Measurements from ENCODE around the gene CREB5. TPM values are rescaled to one million over a fixed set of nuclear protein-coding genes. Genes with fewer than 3 reads are reported as not detected.

Gene CREB5
- total and polyA plus RNA-seq, 3 donors from 2014 or later, result 2.0 to 2.9 (median 2.9) TPM

DNA sequence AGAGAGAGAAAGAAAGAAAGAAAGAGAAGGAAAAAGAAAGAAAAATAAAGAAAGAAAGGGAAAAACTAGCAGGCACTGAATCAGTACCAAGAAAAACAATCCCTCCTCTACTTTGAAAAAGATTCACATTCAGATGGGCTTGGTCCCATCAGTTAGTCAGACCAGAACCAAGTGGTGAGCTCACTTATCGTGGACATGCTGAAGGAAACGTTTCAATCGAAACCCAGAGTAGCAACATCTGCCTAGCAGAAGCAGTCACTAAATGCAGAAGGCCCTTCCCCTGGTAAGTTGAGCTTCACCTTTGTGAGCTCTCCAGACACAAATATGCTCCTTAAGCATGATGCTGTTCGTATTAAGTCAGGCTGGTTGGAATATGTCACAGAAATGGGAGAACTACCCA is 378.1 kb downstream of the CREB5 start:
- WGBS, 2 donors, result 68 to 87% methylated on average over 4 of the region's 4 CpGs
- H3K27me3 ChIP-seq, result no peaks in the 10 kb centered on the region
- no peaks in the 10 kb centered on the region for H3K9me3 ChIP-seq
- DNase-seq, result no peak
- no peaks in the 10 kb centered on the region for H3K36me3 ChIP-seq (ENCODE audit: low read depth, missing control alignments)
- TF ChIP-seq POLR2A (IDR thresholded peaks at IDR 0.05) (no peak), CTCF (IDR thresholded peaks at IDR 0.05) (no peak)
- no peaks in the 10 kb centered on the region for H3K4me1 ChIP-seq
- intact Hi-C loops (cut with DNase I; ENCODE audit: low total_unique reads), result no loop called here
- no peak overlapping the region for H3K27ac ChIP-seq
- no peak overlapping the region for H3K4me3 ChIP-seq

GRCh38 chr7:28792858-28793257 is 380.5 kb downstream of the CREB5 start:
- no peaks in the 10 kb centered on the region for H3K27me3 ChIP-seq
- 73 to 85% methylated on average over 2 of the region's 2 CpGs for WGBS, 2 donors
- no peaks in the 10 kb centered on the region for H3K36me3 ChIP-seq (ENCODE audit: low read depth, missing control alignments)
- DNase-seq, result no peak
- no peak for TF ChIP-seq CTCF (IDR thresholded peaks at IDR 0.05)
- no peak for TF ChIP-seq POLR2A (IDR thresholded peaks at IDR 0.05)
- H3K9me3 ChIP-seq, result no peaks in the 10 kb centered on the region
- intact Hi-C loops (cut with DNase I; ENCODE audit: low total_unique reads), result no loop called here
- H3K4me3 ChIP-seq, result no peak overlapping the region
- H3K4me1 ChIP-seq, result no peaks in the 10 kb centered on the region
- no peak overlapping the region for H3K27ac ChIP-seq

- no peaks in the 10 kb centered on the region for H3K4me1 ChIP-seq
- intact Hi-C loops (cut with DNase I; ENCODE audit: low total_unique reads), result no loop called here
- no peaks in the 10 kb centered on the region for H3K27me3 ChIP-seq
- H3K9me3 ChIP-seq, result no peaks in the 10 kb centered on the region
- no peak overlapping the region for H3K4me3 ChIP-seq
- no peaks in the 10 kb centered on the region for H3K36me3 ChIP-seq (ENCODE audit: low read depth, missing control alignments)
- TF ChIP-seq POLR2A (IDR thresholded peaks at IDR 0.05) (no peak), CTCF (IDR thresholded peaks at IDR 0.05) (no peak)
- H3K27ac ChIP-seq, result no peak overlapping the region
- DNase-seq, result no peak
- WGBS, 2 donors, result 88 to 91% methylated on average over 9 of the region's 9 CpGs
Observed at GRCh38 chr7:28793381-28794085, 381.2 kb downstream of the CREB5 start.

DNA sequence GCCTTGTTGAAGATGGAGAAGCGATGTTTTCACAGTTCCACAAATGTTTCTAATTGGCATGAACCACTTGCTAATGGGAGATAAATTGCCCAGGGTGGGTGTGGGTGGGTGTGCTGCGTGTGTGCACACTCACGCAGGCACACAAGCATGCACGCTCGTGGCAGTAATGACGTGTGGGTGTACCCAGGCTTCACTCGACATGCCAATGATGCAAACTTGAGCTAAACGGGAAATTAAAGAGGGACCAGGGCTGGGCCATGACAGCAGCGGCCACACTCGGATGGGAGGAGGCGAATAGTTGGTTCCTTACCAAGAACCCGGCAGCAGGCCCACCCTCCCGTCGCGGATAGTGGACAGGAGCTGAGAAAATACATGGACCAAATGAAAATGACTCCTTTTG is 386.0 kb downstream of the CREB5 start:
- no peaks in the 10 kb centered on the region for H3K9me3 ChIP-seq
- no peak for DNase-seq
- TF ChIP-seq POLR2A (IDR thresholded peaks at IDR 0.05) (no peak), CTCF (IDR thresholded peaks at IDR 0.05) (no peak)
- no peaks in the 10 kb centered on the region for H3K4me1 ChIP-seq
- no peaks in the 10 kb centered on the region for H3K27me3 ChIP-seq
- H3K27ac ChIP-seq, result no peak overlapping the region
- no peaks in the 10 kb centered on the region for H3K36me3 ChIP-seq (ENCODE audit: low read depth, missing control alignments)
- whole genome bisulfite sequencing, 2 donors, result 92 to 95% methylated on average over 15 of the region's 15 CpGs
- intact Hi-C loops (cut with DNase I; ENCODE audit: low total_unique reads), result no loop called here
- H3K4me3 ChIP-seq, result no peak overlapping the region

GRCh38 chr7:28799619-28800018 is 387.3 kb downstream of the CREB5 start:
- H3K27ac ChIP-seq, result no peak overlapping the region
- no peak for DNase-seq
- intact Hi-C loops (cut with DNase I; ENCODE audit: low total_unique reads), result no loop called here
- WGBS, 2 donors, result 49 to 52% methylated on average over 1 of the region's 1 CpG
- TF ChIP-seq POLR2A (IDR thresholded peaks at IDR 0.05), result no peak
- TF ChIP-seq CTCF (IDR thresholded peaks at IDR 0.05), result no peak
- H3K4me3 ChIP-seq, result no peak overlapping the region
- no peaks in the 10 kb centered on the region for H3K36me3 ChIP-seq (ENCODE audit: low read depth, missing control alignments)
- no peaks in the 10 kb centered on the region for H3K27me3 ChIP-seq
- H3K9me3 ChIP-seq, result no peaks in the 10 kb centered on the region
- no peaks in the 10 kb centered on the region for H3K4me1 ChIP-seq
